ENCODE measurements around the gene ST6GAL2. TPM values are rescaled to one million over a fixed set of nuclear protein-coding genes. Genes with fewer than 3 reads are reported as not detected.

ST6GAL2 gene
- total RNA-seq, 2 donors from 2014 or later, result 1.7 to 2.5 TPM

GRCh38 chr2:106904242-106904641 lies 18.3 kb upstream of the ST6GAL2 start:
- Histone ChIP-seq H3K9me3 (no peaks in the 10 kb centered on the region), H3K9ac (ENCODE audit: low read depth in 2 of 2, low read length in 2 of 2) (no peak overlapping the region), H3K4me1 (no peaks in the 10 kb centered on the region), H3K27ac (no peak overlapping the region), H3K36me3 (no peaks in the 10 kb centered on the region), H3K27me3 (no peaks in the 10 kb centered on the region), H3K4me3 (no peak overlapping the region)
- TF ChIP-seq, protein P1, sequence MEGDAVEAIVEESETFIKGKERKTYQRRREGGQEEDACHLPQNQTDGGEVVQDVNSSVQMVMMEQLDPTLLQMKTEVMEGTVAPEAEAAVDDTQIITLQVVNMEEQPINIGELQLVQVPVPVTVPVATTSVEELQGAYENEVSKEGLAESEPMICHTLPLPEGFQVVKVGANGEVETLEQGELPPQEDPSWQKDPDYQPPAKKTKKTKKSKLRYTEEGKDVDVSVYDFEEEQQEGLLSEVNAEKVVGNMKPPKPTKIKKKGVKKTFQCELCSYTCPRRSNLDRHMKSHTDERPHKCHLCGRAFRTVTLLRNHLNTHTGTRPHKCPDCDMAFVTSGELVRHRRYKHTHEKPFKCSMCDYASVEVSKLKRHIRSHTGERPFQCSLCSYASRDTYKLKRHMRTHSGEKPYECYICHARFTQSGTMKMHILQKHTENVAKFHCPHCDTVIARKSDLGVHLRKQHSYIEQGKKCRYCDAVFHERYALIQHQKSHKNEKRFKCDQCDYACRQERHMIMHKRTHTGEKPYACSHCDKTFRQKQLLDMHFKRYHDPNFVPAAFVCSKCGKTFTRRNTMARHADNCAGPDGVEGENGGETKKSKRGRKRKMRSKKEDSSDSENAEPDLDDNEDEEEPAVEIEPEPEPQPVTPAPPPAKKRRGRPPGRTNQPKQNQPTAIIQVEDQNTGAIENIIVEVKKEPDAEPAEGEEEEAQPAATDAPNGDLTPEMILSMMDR (IDR thresholded peaks at IDR 0.05), result no peak
- no peak for DNase-seq
- intact Hi-C loops (cut with DNase I), result no loop called here

DNA sequence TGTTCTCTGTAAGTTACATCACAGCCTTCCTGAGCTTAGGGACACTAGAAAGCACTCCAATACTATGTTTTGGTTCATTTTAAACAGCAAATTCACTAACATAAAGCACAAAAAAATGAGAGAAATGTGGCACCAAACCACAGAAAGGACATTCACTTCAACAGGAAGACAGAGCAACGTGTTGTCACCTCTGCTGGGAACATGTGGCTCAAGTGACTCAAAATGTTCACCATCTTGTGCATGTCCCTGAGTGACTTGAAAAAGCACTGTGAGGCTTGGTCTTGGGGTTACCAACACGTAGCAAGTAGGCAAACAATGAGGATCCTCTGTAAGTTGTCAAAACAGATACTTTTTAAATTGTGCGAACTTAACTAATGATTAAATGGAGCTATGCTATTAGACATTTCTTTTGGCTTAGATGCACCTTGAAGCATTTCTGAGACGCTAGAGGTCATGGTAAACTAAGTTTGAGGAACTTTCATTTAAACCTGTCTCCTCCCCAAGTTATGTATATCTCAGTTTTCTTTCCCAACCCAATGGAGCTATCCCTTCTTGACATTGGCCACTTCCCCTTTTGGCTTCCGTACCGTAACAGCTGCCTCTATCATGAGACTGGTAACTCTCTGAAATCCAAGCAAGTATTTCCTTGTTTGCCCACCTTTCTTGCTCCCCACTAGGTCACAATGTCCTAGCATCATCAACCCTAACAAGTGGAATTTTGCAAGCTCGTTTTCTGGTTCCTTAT lies 14.0 kb upstream of the ST6GAL2 start:
- DNase-seq, result no peak
- Histone ChIP-seq H3K27me3 (no peaks in the 10 kb centered on the region), H3K36me3 (no peaks in the 10 kb centered on the region), H3K9me3 (no peaks in the 10 kb centered on the region), H3K4me3 (no peak overlapping the region), H3K9ac (ENCODE audit: low read depth in 2 of 2, low read length in 2 of 2) (no peak overlapping the region), H3K27ac (no peak overlapping the region), H3K4me1 (no peaks in the 10 kb centered on the region)
- intact Hi-C loops (cut with DNase I), result no loop called here
- TF ChIP-seq, protein P1 (IDR thresholded peaks at IDR 0.05), result no peak

- no peaks in the 10 kb centered on the region for H3K27me3 ChIP-seq
- H3K36me3 ChIP-seq, result no peaks in the 10 kb centered on the region
- no peak overlapping the region for H3K9ac ChIP-seq (ENCODE audit: low read depth in 2 of 2, low read length in 2 of 2)
- intact Hi-C loops (cut with DNase I), result no loop called here
- TF ChIP-seq, protein P1 (IDR thresholded peaks at IDR 0.05), result no peak
- H3K4me1 ChIP-seq, result no peaks in the 10 kb centered on the region
- no peak overlapping the region for H3K27ac ChIP-seq
- H3K9me3 ChIP-seq, result no peaks in the 10 kb centered on the region
- H3K4me3 ChIP-seq, result no peak overlapping the region
- DNase-seq, result no peak
These were observed 8.6 kb upstream of the ST6GAL2 start for GRCh38 chr2:106894545-106894944.

GRCh38 chr2:106892048-106892447 lies 6.1 kb upstream of the ST6GAL2 start:
- H3K4me1 ChIP-seq, result peaks cover 4% of the 10 kb centered on the region
- no peaks in the 10 kb centered on the region for H3K9me3 ChIP-seq
- intact Hi-C loops (cut with DNase I), result no loop called here
- H3K27ac ChIP-seq, result no peak overlapping the region
- TF ChIP-seq, protein P1 (IDR thresholded peaks at IDR 0.05), result no peak
- DNase-seq, result no peak
- no peaks in the 10 kb centered on the region for H3K36me3 ChIP-seq
- peaks cover 6% of the 10 kb centered on the region for H3K27me3 ChIP-seq
- no peak overlapping the region for H3K4me3 ChIP-seq
- no peak overlapping the region for H3K9ac ChIP-seq (ENCODE audit: low read depth in 2 of 2, low read length in 2 of 2)

- Histone ChIP-seq H3K27me3 (peaks cover 18% of the 10 kb centered on the region), H3K9me3 (no peaks in the 10 kb centered on the region), H3K4me1 (peaks cover 11% of the 10 kb centered on the region), H3K36me3 (no peaks in the 10 kb centered on the region), H3K27ac (no peak overlapping the region), H3K4me3 (no peak overlapping the region), H3K9ac (ENCODE audit: low read depth in 2 of 2, low read length in 2 of 2) (no peak overlapping the region)
- no peak for DNase-seq
- TF ChIP-seq, protein P1 (IDR thresholded peaks at IDR 0.05), result no peak
- intact Hi-C loops (cut with DNase I), result no loop called here
These were observed 4.6 kb upstream of the ST6GAL2 start for GRCh38 chr2:106890606-106891005.
